Nephron progenitor cell (in vitro differentiated cells): ENCODE data around the gene TMEM117.

Source experiments
- DNase-seq: peaks from one replicate; pipeline ENCODE4 v3.0.0; 2021
- H3K27ac Mint-ChIP-seq: 2 replicates; pipeline ENCODE4 v1.8.0; 2021; ENCODE audit warnings: mild to moderate bottlenecking, moderate library complexity, mixed read lengths
- H3K27me3 Mint-ChIP-seq: 2 replicates; pipeline ENCODE4 v1.8.0; 2021; ENCODE audit warnings: mild to moderate bottlenecking, low read depth, mixed read lengths; ENCODE audit not compliant: poor library complexity
- H3K36me3 Mint-ChIP-seq: 2 replicates; pipeline ENCODE4 v1.8.0; 2021; ENCODE audit warnings: low read depth, mixed read lengths
- H3K4me1 Mint-ChIP-seq: 2 replicates; pipeline ENCODE4 v1.8.0; 2021; ENCODE audit warnings: mixed read lengths
- H3K4me3 Mint-ChIP-seq: 2 replicates; pipeline ENCODE4 v1.8.0; 2021; ENCODE audit warnings: mild to moderate bottlenecking, moderate library complexity, mixed read lengths
- H3K9me3 Mint-ChIP-seq: 2 replicates; pipeline ENCODE4 v1.8.0; 2021; ENCODE audit warnings: mild to moderate bottlenecking, moderate library complexity, mixed read lengths
- CTCF ChIP-seq: fragments of 200-600 bp; sonication (generic); IDR thresholded peaks from 2 replicates; pipeline ENCODE4 v1.5.0; 2021; ENCODE audit warnings: antibody characterized with exemption

The TMEM117 gene

GRCh38 chr12:43964961-43965360 lies 129.1 kb downstream of the TMEM117 start:
- Mint-ChIP-seq H3K9me3 (no peaks in the 10 kb centered on the region), H3K4me1 (peaks cover 6% of the 10 kb centered on the region), H3K4me3 (no peak overlapping the region), H3K36me3 (no peaks in the 10 kb centered on the region), H3K27ac (no peak overlapping the region), H3K27me3 (no peaks in the 10 kb centered on the region)
- no peak for TF ChIP-seq CTCF
- no peak for DNase-seq

GRCh38 chr12:43965899-43966298 lies 130.0 kb downstream of the TMEM117 start:
- Mint-ChIP-seq H3K4me1 (no peaks in the 10 kb centered on the region), H3K27ac (no peak overlapping the region), H3K27me3 (no peaks in the 10 kb centered on the region), H3K36me3 (no peaks in the 10 kb centered on the region), H3K9me3 (no peaks in the 10 kb centered on the region), H3K4me3 (no peak overlapping the region)
- no peak for DNase-seq
- TF ChIP-seq CTCF = no peak

GRCh38 chr12:43968736-43969135 lies 132.9 kb downstream of the TMEM117 start:
- Mint-ChIP-seq H3K27me3 (no peaks in the 10 kb centered on the region), H3K4me3 (no peak overlapping the region), H3K36me3 (no peaks in the 10 kb centered on the region), H3K9me3 (no peaks in the 10 kb centered on the region), H3K27ac (no peak overlapping the region), H3K4me1 (no peaks in the 10 kb centered on the region)
- no peak for DNase-seq
- no peak for TF ChIP-seq CTCF

- no peaks in the 10 kb centered on the region for H3K4me1 Mint-ChIP-seq
Observed at GRCh38 chr12:43969882-43970281, 134.0 kb downstream of the TMEM117 start.

GRCh38 chr12:43973385-43973784 lies 137.5 kb downstream of the TMEM117 start:
- no peak for DNase-seq
- Mint-ChIP-seq H3K4me1 (no peaks in the 10 kb centered on the region), H3K9me3 (peaks cover 12% of the 10 kb centered on the region), H3K4me3 (no peak overlapping the region), H3K27ac (no peak overlapping the region), H3K27me3 (no peaks in the 10 kb centered on the region), H3K36me3 (no peaks in the 10 kb centered on the region)
- TF ChIP-seq CTCF = no peak

More at GRCh38 chr12:43969882-43970281, 134.0 kb downstream of the TMEM117 start:
- Mint-ChIP-seq H3K36me3 (no peaks in the 10 kb centered on the region), H3K27ac (no peak overlapping the region), H3K27me3 (no peaks in the 10 kb centered on the region), H3K9me3 (no peaks in the 10 kb centered on the region), H3K4me3 (no peak overlapping the region)
- no peak for TF ChIP-seq CTCF
- DNase-seq = no peak

GRCh38 chr12:43973993-43974392 lies 138.1 kb downstream of the TMEM117 start:
- no peak overlapping the region for H3K4me3 Mint-ChIP-seq
- H3K27me3 Mint-ChIP-seq = no peaks in the 10 kb centered on the region
- DNase-seq = no peak
- peaks cover 18% of the 10 kb centered on the region for H3K9me3 Mint-ChIP-seq
- no peaks in the 10 kb centered on the region for H3K4me1 Mint-ChIP-seq
- no peak overlapping the region for H3K27ac Mint-ChIP-seq
- H3K36me3 Mint-ChIP-seq = no peaks in the 10 kb centered on the region
- no peak for TF ChIP-seq CTCF
